OCI-M2 (cell line): ENCODE data around the gene FBXO27.
"Not testable (repeated sequence)": the region's sequence is repeated elsewhere in the genome, so short reads cannot be mapped to it uniquely, and the experiment has no call there.

Experiments
- DNase-seq: peaks from one replicate; lab custom pipeline; 2025; ENCODE audit not compliant: unreplicated experiment; lab: John Stamatoyannopoulos, UW

FBXO27 gene

DNA sequence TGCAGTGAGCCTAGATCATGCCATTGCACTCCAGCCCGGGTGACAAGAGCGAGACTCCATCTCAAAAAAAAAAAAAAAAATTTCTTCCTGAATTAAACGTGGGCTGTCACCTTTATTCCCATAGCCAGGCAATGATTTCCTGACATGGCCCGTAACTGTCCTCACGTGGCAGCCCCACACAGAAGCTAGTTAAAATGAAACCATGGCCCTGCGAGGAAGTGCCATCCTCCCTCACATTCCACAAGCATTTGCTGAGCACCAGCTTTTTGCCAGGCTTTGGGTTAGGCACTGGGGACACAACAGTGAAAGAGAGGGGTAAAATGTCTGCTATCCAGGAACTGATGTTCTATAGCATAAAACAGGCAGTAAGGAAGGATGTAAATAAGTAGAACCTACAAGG is 13.2 kb upstream of the FBXO27 start:
- DNase-seq, result no peak

DNA sequence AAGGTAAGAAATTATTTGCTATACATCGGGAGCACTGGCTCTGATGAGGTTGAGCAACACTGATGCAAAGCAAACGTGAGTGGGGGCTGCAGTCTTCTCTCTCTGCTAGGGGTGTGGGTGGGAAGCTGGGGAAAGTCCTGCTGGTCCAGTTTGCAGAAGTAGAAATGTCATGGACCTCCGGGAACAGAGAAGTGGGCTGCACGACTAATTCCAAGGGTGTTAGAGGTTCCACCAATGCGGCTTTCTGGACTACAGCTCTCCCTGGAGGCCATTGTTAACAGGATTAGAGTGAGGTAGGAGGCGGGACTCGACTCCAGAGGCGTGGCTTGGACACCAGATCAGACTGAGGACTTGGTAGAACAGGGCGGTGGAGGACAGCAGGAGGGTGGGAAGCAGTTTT is 5.7 kb upstream of the FBXO27 start:
- no peak for DNase-seq

DNA sequence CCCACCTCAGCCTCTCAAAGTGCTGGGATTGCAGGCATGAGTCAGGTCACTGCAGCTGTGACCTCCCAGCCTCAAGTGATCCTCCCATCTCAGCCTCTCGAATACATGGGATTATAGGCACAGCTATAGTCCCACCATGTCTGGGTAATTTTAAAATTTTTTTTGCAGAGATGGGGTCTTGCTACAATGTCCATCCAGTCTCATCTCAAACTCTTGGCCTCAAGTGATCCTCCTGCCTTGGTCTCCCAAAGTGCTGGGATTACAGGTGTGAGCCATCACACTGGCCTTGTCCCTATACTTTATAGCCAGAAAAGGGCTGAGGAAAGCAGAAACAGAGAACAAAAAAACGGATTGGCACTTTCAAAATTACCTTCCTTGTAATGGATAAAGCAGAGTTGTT is 4.8 kb upstream of the FBXO27 start:
- no peak for DNase-seq

- no peak for DNase-seq
Measured at GRCh38 chr19:39036581-39036980, 4.2 kb upstream of the FBXO27 start.

GRCh38 chr19:39031368-39032062 is 834 bp downstream of the FBXO27 start:
- no peak for DNase-seq

- DNase-seq, result no peak
Measured at GRCh38 chr19:39030854-39031367, 1.4 kb downstream of the FBXO27 start.

DNA sequence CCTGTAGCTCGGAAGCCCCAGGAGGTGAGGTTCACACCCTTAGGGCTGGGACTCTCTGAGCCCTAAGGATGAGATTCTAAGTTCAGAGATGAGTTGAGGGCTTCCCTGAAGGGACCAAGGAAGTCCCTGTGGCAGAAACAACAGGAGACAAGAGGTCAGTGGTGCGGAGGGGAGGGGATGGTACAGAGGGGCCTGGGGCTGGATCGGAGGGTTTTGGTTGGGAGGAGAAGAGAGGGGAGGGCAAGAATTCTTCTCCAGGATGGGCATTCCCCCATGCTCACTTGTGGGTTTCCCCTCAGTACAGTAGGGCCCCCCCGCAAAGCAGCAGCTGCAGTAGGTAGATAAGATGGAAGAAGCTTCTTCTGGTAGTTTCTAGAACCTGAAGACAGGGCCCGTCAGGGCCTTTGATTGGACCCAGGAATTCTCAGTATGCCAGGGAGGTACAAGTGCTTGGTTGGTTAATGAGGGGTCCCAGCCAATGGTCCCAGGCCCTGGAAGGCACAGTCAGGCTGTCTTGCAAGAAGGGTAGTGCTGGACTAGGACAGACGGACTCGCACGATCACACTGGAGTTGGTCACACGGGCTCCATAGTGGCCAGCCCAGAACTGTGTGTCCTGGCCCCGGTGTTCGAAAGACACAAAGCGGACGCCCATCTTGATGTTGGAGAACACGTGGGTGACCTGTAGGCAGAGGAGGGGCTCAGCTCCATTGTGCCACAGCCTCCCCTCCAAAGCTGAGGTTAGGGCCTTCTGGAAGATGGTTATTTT is 7.3 kb downstream of the FBXO27 start:
- DNase-seq, result no peak

- no peak for DNase-seq
Measured at GRCh38 chr19:39021063-39021462, 11.3 kb downstream of the FBXO27 start.

DNA sequence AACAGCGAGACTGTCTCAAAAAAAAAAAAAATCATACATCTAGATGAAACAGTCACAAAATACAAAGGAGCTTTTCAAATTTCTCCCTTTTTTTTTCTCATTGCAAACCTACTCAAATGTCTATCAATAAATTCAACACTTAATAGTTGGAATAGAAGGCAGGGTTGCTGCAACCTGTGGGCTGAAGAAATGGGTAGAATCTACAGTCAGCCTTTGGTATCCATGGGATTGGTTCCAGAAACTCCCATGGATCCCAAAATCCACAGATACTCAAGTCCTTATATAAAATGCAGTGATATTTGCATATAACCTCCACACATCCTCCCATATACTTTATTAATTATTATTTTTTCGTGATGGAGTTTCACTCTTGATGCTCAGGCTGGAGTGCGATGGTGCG is 14.7 kb downstream of the FBXO27 start:
- no peak for DNase-seq

GRCh38 chr19:39017026-39017425 is 15.3 kb downstream of the FBXO27 start:
- no peak for DNase-seq

GRCh38 chr19:39014037-39014436 is 18.3 kb downstream of the FBXO27 start:
- DNase-seq, result no peak

DNA sequence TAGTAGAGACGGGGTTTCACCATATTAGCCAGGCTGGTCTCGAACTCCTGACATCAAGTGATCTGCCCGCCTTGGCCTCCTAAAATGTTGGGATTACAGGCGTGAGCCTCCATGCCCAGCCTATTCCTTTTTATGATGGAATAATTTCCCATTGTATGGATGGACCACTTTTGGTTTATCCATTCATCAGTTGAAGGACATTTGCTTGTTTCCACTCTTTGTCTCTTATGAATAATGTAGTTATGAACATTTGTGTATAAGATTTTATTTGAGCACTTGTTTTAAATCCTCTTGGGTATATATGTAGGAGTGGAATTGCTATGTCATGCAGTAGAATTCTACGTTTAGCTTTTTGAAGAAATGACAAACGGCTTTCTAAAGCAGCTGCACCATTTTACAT is 23.3 kb downstream of the FBXO27 start:
- no peak for DNase-seq

GRCh38 chr19:39008137-39008536 is 24.2 kb downstream of the FBXO27 start:
- DNase-seq, result no peak

GRCh38 chr19:39007096-39007495 is 25.3 kb downstream of the FBXO27 start:
- no peak for DNase-seq

- DNase-seq, result no peak
Measured at GRCh38 chr19:39004403-39004802, 27.9 kb downstream of the FBXO27 start.

- no peak for DNase-seq
Measured at GRCh38 chr19:39003796-39004195, 28.6 kb downstream of the FBXO27 start.

DNA sequence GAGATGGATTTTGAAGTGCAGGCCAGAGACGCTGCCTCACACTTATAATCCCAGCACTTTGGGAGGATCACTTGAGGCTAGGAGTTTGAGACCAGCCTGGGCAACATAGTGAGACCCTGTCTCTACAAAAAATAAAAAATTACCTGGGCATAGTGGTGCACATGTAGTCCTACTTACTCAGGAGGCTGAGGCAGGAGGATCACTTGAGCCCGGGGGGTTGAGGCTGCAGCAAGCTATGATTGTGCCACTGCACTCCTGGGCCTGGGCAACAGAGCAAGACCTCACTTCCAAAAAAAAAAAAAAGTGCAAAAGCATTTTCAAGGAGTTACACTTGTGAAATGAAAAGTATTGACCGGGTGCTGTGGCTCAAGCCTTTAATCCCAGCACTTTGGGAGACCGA is 29.2 kb downstream of the FBXO27 start:
- DNase-seq, result no peak

GRCh38 chr19:39001041-39001440 is 31.3 kb downstream of the FBXO27 start:
- DNase-seq, result no peak

GRCh38 chr19:38997576-38997975 is 34.8 kb downstream of the FBXO27 start:
- DNase-seq, result not testable (repeated sequence)

DNA sequence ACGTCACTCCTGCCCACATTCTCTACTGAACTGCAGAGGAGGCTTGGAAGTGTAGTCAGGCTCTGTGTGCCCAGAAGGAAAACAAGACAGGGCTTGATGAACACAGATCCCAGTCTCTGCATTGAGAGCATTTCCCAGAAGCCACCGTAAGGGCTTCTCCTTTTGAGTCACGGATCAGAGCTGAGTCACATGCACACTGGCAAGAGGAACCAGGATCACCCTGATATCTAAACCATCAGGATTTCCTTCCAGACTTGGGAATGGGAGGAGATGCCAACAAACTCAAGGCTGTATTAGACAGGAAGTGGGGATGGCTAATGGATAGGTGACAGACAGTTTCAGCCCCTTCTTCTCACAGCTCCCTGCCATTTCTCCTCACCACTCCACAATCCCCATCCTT is 39.1 kb downstream of the FBXO27 start:
- DNase-seq, result no peak

DNA sequence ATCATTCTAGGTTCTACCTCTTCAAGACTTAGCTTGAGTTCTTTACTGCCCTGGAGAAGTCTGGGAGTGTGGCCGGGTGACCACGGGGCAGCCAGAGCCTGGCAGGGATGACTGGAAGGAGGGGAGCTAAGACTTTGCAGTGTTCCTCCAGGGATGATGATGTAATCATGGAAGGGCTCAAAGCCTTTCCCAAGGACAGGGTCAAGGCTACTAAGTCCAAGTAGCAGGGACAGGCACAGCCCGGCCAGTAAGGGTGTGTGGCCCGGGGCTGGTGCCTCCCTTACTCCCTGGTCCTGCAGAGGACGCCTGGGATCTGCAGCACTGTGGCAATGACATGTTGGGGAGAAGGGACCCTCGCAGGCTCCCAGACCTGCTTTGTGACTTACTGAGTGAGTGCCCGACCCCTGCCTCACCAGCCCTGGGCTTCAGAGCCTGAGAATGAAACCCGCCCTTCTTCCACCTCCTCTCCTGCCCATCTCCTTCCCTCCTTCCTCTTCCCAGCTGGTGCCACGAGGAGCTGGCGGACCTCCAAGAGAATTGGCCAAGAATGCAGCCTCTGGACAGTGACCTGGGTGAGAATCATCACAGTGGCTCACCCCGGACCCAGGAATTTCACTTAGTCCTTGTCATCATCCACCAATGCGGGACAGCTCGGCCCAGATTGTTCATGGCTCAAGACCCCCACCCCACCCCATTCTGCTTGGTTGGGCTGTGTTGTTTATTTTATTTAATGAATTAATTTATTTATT is 41.2 kb downstream of the FBXO27 start:
- no peak for DNase-seq

- DNase-seq, result not testable (repeated sequence)
Measured at GRCh38 chr19:38989614-38990013, 42.7 kb downstream of the FBXO27 start.
